Right lobe of liver (tissue), 4 donors: ENCODE measurements around the gene EEFSEC.

Experiments
- POLR2A ChIP-seq: fragments of 450-650 bp; IDR thresholded peaks from one replicate; pipeline ENCODE4 v1.6.1; 2017; ENCODE audit warnings: antibody characterized with exemption, mild to moderate bottlenecking
- TF ChIP-seq, protein P1 (sequence below), 4 donors: fragments of 200-600 bp in 3 of 4; fragments of 450-650 bp in 1 of 4; IDR thresholded peaks; one replicate each; pipeline versions ENCODE4 v1.5.1 to v1.8.0; 2016 to 2022; ENCODE audit warnings: antibody characterized with exemption in 4 of 4, mild to moderate bottlenecking in 2 of 4
- donor health status: DM: no; HTN: no; CAD: no.
- donor health status: DM: no; HTN: no; CAD: no.
- donor health status: DM: no; HTN: yes; CAD: no.

DNA sequence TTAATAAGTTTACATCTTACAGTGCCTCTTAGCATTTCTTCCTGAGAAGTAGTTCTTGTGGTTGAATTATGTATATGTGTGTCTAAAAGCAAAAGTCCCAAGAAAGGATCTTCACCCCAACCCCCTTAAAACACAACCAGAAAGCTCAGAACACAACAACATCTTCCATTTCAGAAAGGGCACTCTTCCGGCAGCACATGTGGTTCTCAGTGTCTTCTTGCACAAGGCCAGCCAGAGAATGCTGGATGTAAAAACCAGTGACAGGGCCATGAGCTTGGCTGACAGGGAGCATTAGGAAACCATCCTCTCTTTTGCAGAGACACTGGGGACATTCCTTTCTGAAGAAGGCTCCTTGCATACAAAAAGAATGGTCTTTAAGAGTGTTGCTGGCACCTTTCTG, 45.0 kb downstream of the EEFSEC start:
- TF ChIP-seq, protein P1, sequence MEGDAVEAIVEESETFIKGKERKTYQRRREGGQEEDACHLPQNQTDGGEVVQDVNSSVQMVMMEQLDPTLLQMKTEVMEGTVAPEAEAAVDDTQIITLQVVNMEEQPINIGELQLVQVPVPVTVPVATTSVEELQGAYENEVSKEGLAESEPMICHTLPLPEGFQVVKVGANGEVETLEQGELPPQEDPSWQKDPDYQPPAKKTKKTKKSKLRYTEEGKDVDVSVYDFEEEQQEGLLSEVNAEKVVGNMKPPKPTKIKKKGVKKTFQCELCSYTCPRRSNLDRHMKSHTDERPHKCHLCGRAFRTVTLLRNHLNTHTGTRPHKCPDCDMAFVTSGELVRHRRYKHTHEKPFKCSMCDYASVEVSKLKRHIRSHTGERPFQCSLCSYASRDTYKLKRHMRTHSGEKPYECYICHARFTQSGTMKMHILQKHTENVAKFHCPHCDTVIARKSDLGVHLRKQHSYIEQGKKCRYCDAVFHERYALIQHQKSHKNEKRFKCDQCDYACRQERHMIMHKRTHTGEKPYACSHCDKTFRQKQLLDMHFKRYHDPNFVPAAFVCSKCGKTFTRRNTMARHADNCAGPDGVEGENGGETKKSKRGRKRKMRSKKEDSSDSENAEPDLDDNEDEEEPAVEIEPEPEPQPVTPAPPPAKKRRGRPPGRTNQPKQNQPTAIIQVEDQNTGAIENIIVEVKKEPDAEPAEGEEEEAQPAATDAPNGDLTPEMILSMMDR (IDR thresholded peaks at IDR 0.05), result no peak
- TF ChIP-seq POLR2A, result no peak
